Stimulated activated CD8-positive, alpha-beta memory T cell treated with anti-CD3 and anti-CD28 coated beads, Interleukin-7, amount 100 ng/mL, for 1 hour (primary cell): ENCODE results near the gene OR10H3.
"Not testable (repeated sequence)": the region's sequence is repeated elsewhere in the genome, so short reads cannot be mapped to it uniquely, and the experiment has no call there.

Experiments used
- DNase-seq, 2 donors: peaks; one replicate each; pipeline ENCODE4 v3.0.0-alpha.2; 2020; ENCODE audit warnings: low read depth in 2 of 2

Gene OR10H3

GRCh38 chr19:15776991-15777970 is 39.5 kb downstream of the OR10H3 start:
- no peak for DNase-seq

DNA sequence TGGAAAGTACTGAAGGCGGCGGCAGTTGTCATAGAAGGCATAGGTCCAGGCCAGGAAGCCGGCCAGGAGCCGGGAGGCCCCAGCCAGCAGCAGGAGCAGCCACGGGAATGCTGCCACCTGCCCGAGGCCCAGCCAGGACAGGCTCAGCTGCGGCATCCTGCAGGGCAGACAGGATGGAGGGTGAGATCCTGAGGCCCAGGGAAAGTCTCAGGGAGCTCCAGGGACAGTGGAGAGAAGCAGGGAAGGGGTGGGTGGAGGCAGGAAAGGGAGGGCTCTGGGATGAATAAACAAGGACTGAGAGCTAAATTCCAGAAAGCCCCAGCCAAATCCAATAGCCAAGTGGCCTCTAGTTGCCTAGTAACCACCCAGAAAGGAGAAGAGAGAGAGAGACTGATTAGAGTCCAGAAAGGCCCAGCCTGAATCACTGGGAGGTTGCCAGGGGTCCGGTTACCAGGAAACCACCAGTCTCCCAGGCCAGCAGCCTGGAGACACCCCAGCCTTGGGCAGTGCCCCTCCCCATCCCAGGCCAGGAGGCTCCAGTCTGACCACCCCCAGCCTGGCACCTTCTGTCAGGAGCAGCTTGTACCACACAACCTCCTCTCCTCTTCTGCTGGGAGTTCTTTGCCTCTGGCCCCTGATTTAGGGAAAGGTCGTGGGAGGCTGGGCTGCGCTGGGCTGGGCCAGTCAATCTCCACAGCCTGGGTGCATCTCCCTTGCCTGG is 42.1 kb downstream of the OR10H3 start:
- DNase-seq: no peak

- DNase-seq: no peak
Measured at GRCh38 chr19:15780610-15781418, 43.0 kb downstream of the OR10H3 start.

GRCh38 chr19:15781661-15782060 is 43.9 kb downstream of the OR10H3 start:
- DNase-seq: no peak

GRCh38 chr19:15782211-15782610 is 44.4 kb downstream of the OR10H3 start:
- no peak for DNase-seq

DNA sequence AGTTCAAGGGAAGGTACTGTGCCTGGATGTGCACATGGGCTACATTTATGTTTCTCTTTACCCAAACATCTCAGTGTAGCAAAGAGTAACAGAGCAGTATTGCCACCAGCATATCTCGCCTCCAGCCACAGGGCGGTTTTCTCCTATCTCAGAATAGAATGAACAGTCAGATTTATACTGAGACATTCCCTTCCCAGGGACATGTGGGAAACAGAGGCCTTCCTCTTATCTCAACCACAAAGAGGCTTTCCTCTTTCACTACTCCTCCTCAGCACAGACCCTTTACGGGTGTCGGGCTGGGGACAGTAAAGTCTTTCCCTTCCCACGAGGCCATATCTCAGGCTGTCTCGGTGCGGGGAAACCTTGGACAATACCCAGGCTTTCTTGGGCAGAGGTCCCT is 45.1 kb downstream of the OR10H3 start:
- not testable (repeated sequence) for DNase-seq

- no peak for DNase-seq
Measured at GRCh38 chr19:15787611-15788155, 49.9 kb downstream of the OR10H3 start, which contains the start of gene OR10H5. TSS of gene OR10H5 (plus strand) at chr19:15787661. CDS start at chr19:15794049, 6,388 bp downstream.

DNA sequence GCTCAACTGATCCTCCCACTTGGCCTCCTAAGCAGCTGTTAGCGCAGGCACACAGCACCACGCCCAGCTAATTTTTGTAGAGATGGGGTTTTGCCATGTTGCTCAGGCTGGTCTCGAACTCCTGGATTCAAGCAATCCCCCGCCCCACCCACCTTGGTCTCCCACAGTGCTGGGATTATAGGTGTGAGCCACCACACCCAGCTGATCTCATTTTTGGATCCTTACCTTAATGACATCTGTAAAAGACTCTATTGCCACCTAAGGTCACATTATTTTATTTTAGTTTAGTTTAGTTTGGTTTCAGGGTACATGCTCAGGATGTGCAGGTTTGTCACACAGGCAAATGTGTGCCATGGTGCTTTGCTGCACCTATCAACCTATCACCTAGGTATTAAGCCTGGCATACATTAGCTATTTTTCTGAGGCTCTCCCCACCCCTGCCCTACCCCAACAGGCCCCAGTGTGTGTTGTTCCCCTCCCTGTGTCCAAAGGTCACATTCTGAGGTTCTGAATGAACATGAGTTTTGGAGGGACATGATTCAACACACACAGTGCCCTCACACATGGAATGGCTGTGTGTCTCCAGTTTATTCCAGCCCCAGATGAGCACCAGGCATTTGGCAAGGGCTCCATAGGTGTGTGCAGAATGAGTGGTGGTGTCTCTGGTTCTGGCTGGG is 50.9 kb downstream of the OR10H3 start:
- DNase-seq: no peak

- DNase-seq: no peak
Measured at GRCh38 chr19:15790096-15790495, 52.3 kb downstream of the OR10H3 start.
